Panc1 (cell line): ENCODE results near the gene MPV17L. TPM values are rescaled to one million over a fixed set of nuclear protein-coding genes. Genes with fewer than 3 reads are reported as not detected.
"Not testable (repeated sequence)": the region's sequence is repeated elsewhere in the genome, so short reads cannot be mapped to it uniquely, and the experiment has no call there.

Source experiments
- ATAC-seq: fragments of 200-7000 bp; cut with Tn5 transposase; 2 replicates; pipeline ENCODE4 v1.9.1; 2020; ENCODE audit warnings: mild to moderate bottlenecking, moderate library complexity
- BruUV-seq: library from RNA; stranded (reverse); fragments of 400-500 nt; replicated peaks from 2 replicates; lab custom pipeline; 2021; lab: Mats Ljungman, UMichigan
- CTCF ChIA-PET: fragments of 300-600 bp; sonication (Branson Sonifier 250); formaldehyde crosslinking; loops from one replicate; lab custom pipeline; 2022; ENCODE audit warnings: antibody characterized with exemption; lab: Charles Lee
- POLR2A ChIA-PET: fragments of 300-600 bp; sonication (Branson Sonifier 250); formaldehyde crosslinking; loops from one replicate; lab custom pipeline; 2022; ENCODE audit warnings: antibody characterized with exemption; lab: Charles Lee
- DNase-seq: peaks from one replicate; pipeline ENCODE4 v3.0.0-alpha.2; 2010; ENCODE audit warnings: low read depth, low spot score
- H3K27ac ChIP-seq: 2 replicates; pipeline ENCODE4 v1.5.1; 2011; ENCODE audit warnings: mild to moderate bottlenecking, low read length, inconsistent platforms
- H3K27me3 ChIP-seq: fragments of 200-500 bp; sonication (Bioruptor generic); 2 replicates; pipeline ENCODE4 v1.6.0; 2014; ENCODE audit warnings: low read length, inconsistent platforms; ENCODE audit not compliant: control insufficient read depth, insufficient read depth
- H3K36me3 ChIP-seq: fragments of 200-500 bp; sonication (Bioruptor generic); 2 replicates; pipeline ENCODE4 v1.5.1; 2014; ENCODE audit warnings: inconsistent platforms, mild to moderate bottlenecking, low read length, moderate library complexity; ENCODE audit not compliant: control insufficient read depth, insufficient read depth
- H3K4me1 ChIP-seq: 2 replicates; pipeline ENCODE4 v1.5.1; 2011; ENCODE audit warnings: inconsistent platforms, mild to moderate bottlenecking, low read length, moderate library complexity; ENCODE audit not compliant: control insufficient read depth, insufficient read depth
- H3K4me3 ChIP-seq, 2 experiments: 2 replicates each; pipeline ENCODE4 v1.5.1; 2011 to 2012; ENCODE audit warnings: low read depth in 2 of 2, low read length in 2 of 2, mild to moderate bottlenecking in 2 of 2, inconsistent platforms in 1 of 2, moderate library complexity in 1 of 2
- H3K9me3 ChIP-seq: fragments of 200-500 bp; sonication (Bioruptor generic); 2 replicates; pipeline ENCODE4 v1.5.1; 2014; ENCODE audit warnings: low read depth, mild to moderate bottlenecking, inconsistent platforms, low read length, moderate library complexity; ENCODE audit not compliant: control insufficient read depth, insufficient read depth
- POLR2AphosphoS5 ChIP-seq: IDR thresholded peaks from 2 replicates; pipeline ENCODE4 v1.6.1; 2012; ENCODE audit warnings: mild to moderate bottlenecking, low read depth, low read length, moderate library complexity
- SIN3A ChIP-seq: IDR thresholded peaks from 2 replicates; pipeline ENCODE4 v1.6.1; 2012; ENCODE audit warnings: low read depth, mild to moderate bottlenecking, low read length, moderate library complexity, borderline replicate concordance; ENCODE audit not compliant: insufficient read depth
- TCF7L2 ChIP-seq: IDR thresholded peaks from 2 replicates; pipeline ENCODE4 v1.6.1; 2011; ENCODE audit warnings: mild to moderate bottlenecking, low read depth, low read length, inconsistent platforms
- in situ Hi-C: cut with HindIII; loops from 2 replicates; pipeline ENCODE4 v1.10.0; 2016; ENCODE audit warnings: low sequenced_read_pairs, low pct_unique_long_range_greater_than_20kb
- intact Hi-C: fragments of 100-400 bp; cut with micrococcal nuclease; formaldehyde crosslinking; loops from one replicate; pipeline ENCODE4 v1.10.0; 2022; ENCODE audit not compliant: unreplicated experiment
- total RNA-seq: library from RNA; stranded (reverse); gene quantifications from one replicate; pipeline ENCODE4 v1.2.1, GENCODE V29; 2021; ENCODE audit not compliant: unreplicated experiment
- TF ChIP-seq, protein P1 (sequence below): fragments of 450-650 bp; IDR thresholded peaks from 2 replicates; pipeline ENCODE4 v1.5.1; 2017; ENCODE audit warnings: mild to moderate bottlenecking
- TF ChIP-seq, protein P2 (sequence below), 2 experiments: IDR thresholded peaks; 2 replicates each; pipeline ENCODE4 v1.6.1; 2011 to 2012; ENCODE audit warnings: low read depth in 2 of 2, control low read depth in 1 of 2, low read length in 1 of 2, mild to moderate bottlenecking in 1 of 2, moderate library complexity in 1 of 2; ENCODE audit not compliant: insufficient read depth in 1 of 2

Gene MPV17L
- total RNA-seq, 1 experiment from 2014 or later, result 10.4 TPM

DNA sequence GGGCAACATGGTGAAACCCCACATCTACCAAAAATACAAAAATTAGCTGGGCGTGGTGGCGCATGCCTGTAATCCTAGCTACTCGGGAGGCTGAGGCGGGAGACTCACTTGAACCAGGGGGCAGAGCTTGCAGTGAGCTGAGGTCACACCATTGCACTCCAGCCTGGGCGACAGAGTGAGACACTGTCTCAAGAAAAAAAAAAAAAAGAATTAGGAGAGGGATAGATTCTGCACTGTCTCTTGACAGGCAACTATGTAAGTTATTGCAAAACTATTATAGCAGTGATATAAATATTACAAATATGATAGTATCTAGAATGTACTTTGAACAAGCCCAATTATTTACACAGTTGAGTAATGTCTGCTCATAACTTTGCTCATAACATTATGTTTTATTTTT lies 46.6 kb downstream of the MPV17L start:
- H3K27me3 ChIP-seq, BruUV-seq, H3K9me3 ChIP-seq, ATAC-seq, DNase-seq, H3K4me3 ChIP-seq, CTCF ChIA-PET, in situ Hi-C loops, intact Hi-C loops, H3K27ac ChIP-seq, H3K36me3 ChIP-seq: not testable (repeated sequence)
- peaks cover 41% of the 10 kb centered on the region for H3K4me1 ChIP-seq
- POLR2A ChIA-PET, result interaction anchor here (0.7 kb wide), 1 partner anchor 9 kb away, joined by 6 read pairs; no protein-coding TSS in a partner anchor

DNA sequence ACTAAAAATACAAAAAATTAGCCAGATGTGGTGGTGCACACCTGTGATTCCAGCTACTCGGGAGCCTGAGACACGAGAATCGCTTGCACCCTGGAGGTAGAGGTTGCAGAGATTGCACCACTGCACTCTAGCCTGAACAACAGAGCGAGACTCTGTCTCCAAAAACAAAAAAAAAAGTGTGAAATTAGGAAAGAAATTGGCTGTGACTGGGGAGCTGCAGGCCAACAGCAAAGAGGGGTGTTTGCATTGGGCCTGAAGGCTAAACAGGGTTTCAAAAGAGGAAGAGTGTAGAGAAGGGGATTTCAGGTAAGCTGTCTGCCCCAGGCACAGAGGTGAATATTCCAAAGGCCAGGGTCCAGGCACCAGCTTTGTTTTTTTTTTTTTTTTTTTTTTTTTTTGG lies 48.2 kb downstream of the MPV17L start:
- ChIA-PET POLR2A (interaction anchor here (0.5 kb wide), 1 partner anchor 36 kb away, joined by 3 read pairs; no protein-coding TSS in a partner anchor), CTCF (no interaction called here)
- DNase-seq (no peak), ATAC-seq (no peak)
- no peak overlapping the region for H3K27ac ChIP-seq
- no TSS peak for BruUV-seq
- in situ Hi-C loops, result no loop called here
- TF ChIP-seq, protein P1, sequence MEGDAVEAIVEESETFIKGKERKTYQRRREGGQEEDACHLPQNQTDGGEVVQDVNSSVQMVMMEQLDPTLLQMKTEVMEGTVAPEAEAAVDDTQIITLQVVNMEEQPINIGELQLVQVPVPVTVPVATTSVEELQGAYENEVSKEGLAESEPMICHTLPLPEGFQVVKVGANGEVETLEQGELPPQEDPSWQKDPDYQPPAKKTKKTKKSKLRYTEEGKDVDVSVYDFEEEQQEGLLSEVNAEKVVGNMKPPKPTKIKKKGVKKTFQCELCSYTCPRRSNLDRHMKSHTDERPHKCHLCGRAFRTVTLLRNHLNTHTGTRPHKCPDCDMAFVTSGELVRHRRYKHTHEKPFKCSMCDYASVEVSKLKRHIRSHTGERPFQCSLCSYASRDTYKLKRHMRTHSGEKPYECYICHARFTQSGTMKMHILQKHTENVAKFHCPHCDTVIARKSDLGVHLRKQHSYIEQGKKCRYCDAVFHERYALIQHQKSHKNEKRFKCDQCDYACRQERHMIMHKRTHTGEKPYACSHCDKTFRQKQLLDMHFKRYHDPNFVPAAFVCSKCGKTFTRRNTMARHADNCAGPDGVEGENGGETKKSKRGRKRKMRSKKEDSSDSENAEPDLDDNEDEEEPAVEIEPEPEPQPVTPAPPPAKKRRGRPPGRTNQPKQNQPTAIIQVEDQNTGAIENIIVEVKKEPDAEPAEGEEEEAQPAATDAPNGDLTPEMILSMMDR, result no peak
- TF ChIP-seq TCF7L2, result no peak
- no peak for TF ChIP-seq SIN3A
- TF ChIP-seq POLR2AphosphoS5, result no peak
- TF ChIP-seq, protein P2, sequence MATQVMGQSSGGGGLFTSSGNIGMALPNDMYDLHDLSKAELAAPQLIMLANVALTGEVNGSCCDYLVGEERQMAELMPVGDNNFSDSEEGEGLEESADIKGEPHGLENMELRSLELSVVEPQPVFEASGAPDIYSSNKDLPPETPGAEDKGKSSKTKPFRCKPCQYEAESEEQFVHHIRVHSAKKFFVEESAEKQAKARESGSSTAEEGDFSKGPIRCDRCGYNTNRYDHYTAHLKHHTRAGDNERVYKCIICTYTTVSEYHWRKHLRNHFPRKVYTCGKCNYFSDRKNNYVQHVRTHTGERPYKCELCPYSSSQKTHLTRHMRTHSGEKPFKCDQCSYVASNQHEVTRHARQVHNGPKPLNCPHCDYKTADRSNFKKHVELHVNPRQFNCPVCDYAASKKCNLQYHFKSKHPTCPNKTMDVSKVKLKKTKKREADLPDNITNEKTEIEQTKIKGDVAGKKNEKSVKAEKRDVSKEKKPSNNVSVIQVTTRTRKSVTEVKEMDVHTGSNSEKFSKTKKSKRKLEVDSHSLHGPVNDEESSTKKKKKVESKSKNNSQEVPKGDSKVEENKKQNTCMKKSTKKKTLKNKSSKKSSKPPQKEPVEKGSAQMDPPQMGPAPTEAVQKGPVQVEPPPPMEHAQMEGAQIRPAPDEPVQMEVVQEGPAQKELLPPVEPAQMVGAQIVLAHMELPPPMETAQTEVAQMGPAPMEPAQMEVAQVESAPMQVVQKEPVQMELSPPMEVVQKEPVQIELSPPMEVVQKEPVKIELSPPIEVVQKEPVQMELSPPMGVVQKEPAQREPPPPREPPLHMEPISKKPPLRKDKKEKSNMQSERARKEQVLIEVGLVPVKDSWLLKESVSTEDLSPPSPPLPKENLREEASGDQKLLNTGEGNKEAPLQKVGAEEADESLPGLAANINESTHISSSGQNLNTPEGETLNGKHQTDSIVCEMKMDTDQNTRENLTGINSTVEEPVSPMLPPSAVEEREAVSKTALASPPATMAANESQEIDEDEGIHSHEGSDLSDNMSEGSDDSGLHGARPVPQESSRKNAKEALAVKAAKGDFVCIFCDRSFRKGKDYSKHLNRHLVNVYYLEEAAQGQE (IDR thresholded peaks at IDR 0.05; ENCODE audit: insufficient read depth in 1 of 2, low read depth in 2 of 2, low read length in 1 of 2), result no peak
- no peak overlapping the region for H3K4me3 ChIP-seq
- peaks cover 32% of the 10 kb centered on the region for H3K4me1 ChIP-seq
- intact Hi-C loops, result no loop called here
- H3K36me3 ChIP-seq, result no peaks in the 10 kb centered on the region
- no peaks in the 10 kb centered on the region for H3K27me3 ChIP-seq
- peaks cover 6% of the 10 kb centered on the region; the same call in 1 of the 2 replicates for H3K9me3 ChIP-seq

DNA sequence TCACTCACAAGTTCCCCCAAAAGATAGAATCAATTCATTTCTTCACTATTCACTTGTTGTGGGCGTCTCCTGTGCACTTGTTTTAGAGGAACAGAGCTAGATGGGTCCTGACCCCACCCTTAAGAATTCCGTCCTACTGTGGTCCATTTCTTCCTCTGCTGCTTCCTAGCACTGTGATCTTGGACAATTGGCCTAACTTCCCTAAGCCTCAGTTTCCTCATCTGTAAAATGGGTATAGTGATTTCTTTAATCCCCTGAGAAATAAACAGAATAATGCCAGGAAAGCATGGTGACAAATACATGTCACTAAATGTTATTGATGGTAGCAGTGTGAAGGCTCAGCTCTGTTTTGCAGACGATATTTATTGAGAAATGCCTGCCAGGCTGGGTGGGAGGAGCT lies 48.7 kb downstream of the MPV17L start:
- in situ Hi-C loops, result no loop called here

More for the DNA sequence above, 48.7 kb downstream of the MPV17L start:
- CTCF ChIA-PET, result no interaction called here
- Histone ChIP-seq H3K27me3 (no peaks in the 10 kb centered on the region), H3K36me3 (no peaks in the 10 kb centered on the region), H3K4me3 (no peak overlapping the region), H3K27ac (no peak overlapping the region), H3K4me1 (peaks cover 27% of the 10 kb centered on the region), H3K9me3 (peaks cover 6% of the 10 kb centered on the region; the same call in 1 of the 2 replicates)
- no peak for ATAC-seq
- DNase-seq, result no peak
- TF ChIP-seq TCF7L2 (no peak), SIN3A (no peak), POLR2AphosphoS5 (no peak)
- TF ChIP-seq, protein P2 (IDR thresholded peaks at IDR 0.05; ENCODE audit: insufficient read depth in 1 of 2, low read depth in 2 of 2, low read length in 1 of 2), result no peak
- TF ChIP-seq, protein P1, result no peak
- POLR2A ChIA-PET, result interaction anchor here (0.8 kb wide), 1 partner anchor 63 kb away, joined by 3 read pairs; no protein-coding TSS in a partner anchor
- no TSS peak for BruUV-seq
- intact Hi-C loops, result no loop called here
